Mesothelial cell of epicardium (in vitro differentiated cells): ENCODE measurements around the gene TSNAXIP1. TPM values are rescaled to one million over a fixed set of nuclear protein-coding genes. Genes with fewer than 3 reads are reported as not detected.
A peak's percentile ranks its signal among the peaks of the same experiment; 100 is the strongest.

ENCODE experiments used
- DNase-seq, 2 experiments: peaks; one replicate each; pipeline ENCODE4 v3.0.0; 2021; ENCODE audit warnings: low spot score in 2 of 2; ENCODE audit not compliant: unreplicated experiment in 2 of 2
- H3K27ac Mint-ChIP-seq: 2 replicates; pipeline ENCODE4 v1.8.0; 2021; ENCODE audit warnings: mixed read lengths
- H3K27me3 Mint-ChIP-seq: 2 replicates; pipeline ENCODE4 v1.8.0; 2021; ENCODE audit warnings: low read depth, mixed read lengths
- H3K36me3 Mint-ChIP-seq: 2 replicates; pipeline ENCODE4 v1.8.0; 2021; ENCODE audit warnings: mixed read lengths
- H3K4me1 Mint-ChIP-seq: 2 replicates; pipeline ENCODE4 v1.8.0; 2021; ENCODE audit warnings: mixed read lengths
- H3K4me3 Mint-ChIP-seq: 2 replicates; pipeline ENCODE4 v1.8.0; 2021; ENCODE audit warnings: mild to moderate bottlenecking, moderate library complexity, mixed read lengths
- H3K9me3 Mint-ChIP-seq: 2 replicates; pipeline ENCODE4 v1.8.0; 2021; ENCODE audit warnings: mixed read lengths
- CTCF ChIP-seq: fragments of 200-600 bp; sonication (generic); IDR thresholded peaks from one replicate; pipeline ENCODE4 v1.5.0; 2021; ENCODE audit warnings: antibody characterized with exemption; ENCODE audit not compliant: unreplicated experiment
- total RNA-seq: library from RNA; stranded (reverse); gene quantifications from 3 replicates; pipeline ENCODE4 v1.2.1, GENCODE V29; 2021

TSNAXIP1 gene
- total RNA-seq, 1 donor from 2014 or later = 4.8 TPM

DNA sequence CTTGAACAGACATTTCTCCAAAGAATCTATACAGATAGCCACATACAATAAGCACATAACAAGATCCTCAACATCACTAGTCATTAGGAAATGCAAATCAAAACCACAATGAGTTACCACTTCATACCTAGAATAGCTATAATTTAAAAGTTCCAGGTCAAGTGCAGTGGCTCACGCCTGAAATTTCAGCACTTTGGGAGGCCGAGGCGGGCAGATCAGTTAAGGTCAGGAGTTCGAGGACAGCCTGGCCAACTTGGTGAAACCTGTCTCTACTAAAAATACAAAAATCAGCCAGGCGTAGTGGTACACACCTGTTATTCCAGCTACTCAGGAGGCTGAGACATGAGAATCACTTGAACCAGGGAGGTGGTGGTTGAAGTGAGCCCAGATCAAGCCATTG is 20.2 kb upstream of the TSNAXIP1 start:
- TF ChIP-seq CTCF = no peak
- DNase-seq = no peak
- Mint-ChIP-seq H3K9me3 (no peaks in the 10 kb centered on the region), H3K4me1 (no peaks in the 10 kb centered on the region), H3K27ac (no peak overlapping the region), H3K27me3 (no peaks in the 10 kb centered on the region), H3K36me3 (peaks cover 10% of the 10 kb centered on the region), H3K4me3 (no peak overlapping the region)

GRCh38 chr16:67790071-67790470 is 16.6 kb upstream of the TSNAXIP1 start:
- no peak for TF ChIP-seq CTCF
- H3K27me3 Mint-ChIP-seq = no peaks in the 10 kb centered on the region

DNA sequence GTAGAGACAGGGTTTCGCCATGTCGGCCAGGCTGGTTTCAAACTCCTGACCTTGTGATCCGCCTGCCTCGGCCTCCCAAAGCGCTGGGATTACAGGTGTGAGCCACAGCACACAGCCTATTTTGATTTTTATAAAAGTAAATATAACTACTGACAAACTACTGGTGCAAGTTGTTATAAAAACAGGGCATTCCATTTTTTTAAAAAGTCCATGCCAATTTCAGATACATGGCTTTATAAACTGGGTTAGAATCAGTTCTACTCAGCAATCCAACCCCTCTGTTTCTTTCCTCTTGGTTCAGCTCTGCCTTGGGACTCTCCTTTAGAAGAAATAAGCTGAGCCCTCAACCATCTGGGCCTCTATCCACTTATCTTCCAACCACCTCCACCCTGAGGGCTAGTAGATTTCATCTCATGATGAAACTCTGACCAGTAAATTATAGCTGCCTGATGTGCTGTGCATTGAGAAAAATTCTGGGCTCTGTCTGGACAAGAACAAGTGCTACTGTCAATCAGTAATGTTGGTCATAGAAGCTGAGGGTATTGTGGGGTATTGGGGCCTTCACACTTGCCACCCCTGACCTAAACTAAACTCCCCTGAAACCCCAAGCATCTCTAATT is 10.5 kb upstream of the TSNAXIP1 start:
- no peak overlapping the region for H3K4me3 Mint-ChIP-seq
- H3K27ac Mint-ChIP-seq = peak overlapping the region; percentile 56
- H3K27me3 Mint-ChIP-seq = no peaks in the 10 kb centered on the region
- peaks cover 4% of the 10 kb centered on the region for H3K4me1 Mint-ChIP-seq
- no peak for TF ChIP-seq CTCF
- H3K36me3 Mint-ChIP-seq = peaks cover 17% of the 10 kb centered on the region
- no peak for DNase-seq
- H3K9me3 Mint-ChIP-seq = no peaks in the 10 kb centered on the region

More at GRCh38 chr16:67790071-67790470, 16.6 kb upstream of the TSNAXIP1 start:
- DNase-seq = no peak
- peaks cover 4% of the 10 kb centered on the region for H3K36me3 Mint-ChIP-seq
- no peak overlapping the region for H3K27ac Mint-ChIP-seq
- no peak overlapping the region for H3K4me3 Mint-ChIP-seq
- H3K4me1 Mint-ChIP-seq = no peaks in the 10 kb centered on the region
- no peaks in the 10 kb centered on the region for H3K9me3 Mint-ChIP-seq

DNA sequence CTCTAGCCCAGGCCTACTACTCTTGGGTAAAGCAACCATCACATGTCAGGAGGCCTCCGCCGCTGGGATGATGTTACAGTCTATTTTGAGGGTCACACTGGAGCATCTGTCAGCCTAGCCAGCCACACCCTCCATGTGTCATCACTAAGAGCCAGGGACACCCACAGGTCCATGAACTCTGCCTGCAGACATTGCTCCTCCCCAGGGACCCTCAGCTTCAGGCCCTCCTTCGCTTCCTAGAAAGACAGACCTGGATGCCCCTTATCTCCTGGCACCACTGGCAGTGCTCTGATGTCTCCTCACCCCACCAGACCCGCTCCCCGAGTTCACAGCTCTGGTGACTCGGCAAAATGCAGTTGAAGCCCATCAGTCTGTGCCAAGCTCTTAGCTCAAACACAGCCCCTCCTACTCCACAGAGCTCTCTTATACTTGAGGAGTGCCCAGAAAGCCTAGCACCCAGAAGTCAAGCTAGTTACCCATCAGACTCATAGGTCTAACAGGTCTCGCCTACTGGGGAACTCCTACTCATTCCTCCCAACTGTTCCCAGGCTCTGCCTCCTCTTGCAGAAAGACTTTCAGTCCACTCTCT is 6.3 kb upstream of the TSNAXIP1 start:
- peaks cover 12% of the 10 kb centered on the region for H3K4me1 Mint-ChIP-seq
- H3K27me3 Mint-ChIP-seq = no peaks in the 10 kb centered on the region
- DNase-seq = no peak
- no peaks in the 10 kb centered on the region for H3K9me3 Mint-ChIP-seq
- H3K27ac Mint-ChIP-seq = no peak overlapping the region
- H3K36me3 Mint-ChIP-seq = peaks cover 23% of the 10 kb centered on the region
- no peak for TF ChIP-seq CTCF
- no peak overlapping the region for H3K4me3 Mint-ChIP-seq

DNA sequence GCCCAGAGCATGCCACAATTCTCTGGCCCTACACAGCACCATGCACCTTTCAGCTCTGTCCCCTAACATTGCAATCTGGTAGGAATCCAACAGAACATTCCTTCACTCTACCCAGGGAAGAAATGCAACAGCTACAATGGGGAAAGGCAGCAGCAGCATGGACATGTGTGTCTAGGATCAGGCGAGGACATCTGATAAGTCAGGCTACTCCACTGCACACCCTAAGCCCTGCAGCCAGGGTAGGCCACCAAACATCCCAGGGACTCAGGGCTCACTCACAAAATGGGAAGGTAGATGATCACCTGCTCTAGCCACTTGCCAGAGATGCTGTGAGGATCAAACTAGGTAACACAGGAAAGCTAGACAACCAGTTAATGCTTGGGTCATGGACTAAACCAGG is 5.4 kb upstream of the TSNAXIP1 start:
- H3K27me3 Mint-ChIP-seq = no peaks in the 10 kb centered on the region
- TF ChIP-seq CTCF = no peak
- no peak overlapping the region for H3K4me3 Mint-ChIP-seq
- H3K9me3 Mint-ChIP-seq = no peaks in the 10 kb centered on the region
- H3K4me1 Mint-ChIP-seq = peaks cover 17% of the 10 kb centered on the region
- H3K27ac Mint-ChIP-seq = no peak overlapping the region
- H3K36me3 Mint-ChIP-seq = peaks cover 22% of the 10 kb centered on the region
- no peak for DNase-seq
